ENCODE results near the gene HMOX1.

DNA sequence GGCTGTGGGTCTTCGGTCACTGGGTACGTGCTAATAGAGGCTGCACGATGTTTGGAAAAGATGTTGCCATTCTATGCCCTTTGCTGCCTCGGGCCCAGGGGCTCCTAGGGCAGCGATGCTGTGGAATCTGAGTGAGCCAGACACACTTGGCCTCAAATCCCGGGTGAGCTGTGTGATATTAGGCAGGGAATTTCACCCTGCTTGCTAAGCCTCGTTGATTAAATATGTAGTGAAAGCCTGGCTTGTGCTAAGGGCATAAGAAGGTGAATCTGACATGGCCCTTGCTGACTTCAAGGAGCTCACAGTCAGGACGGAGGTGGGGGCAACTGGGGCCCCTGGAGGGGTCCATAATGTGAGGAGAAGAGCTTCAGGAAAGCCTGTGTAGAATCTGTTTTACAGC lies 5.4 kb upstream of the HMOX1 start:
- TF ChIP-seq FOS (IDR thresholded peaks at IDR 0.05; ENCODE audit: borderline replicate concordance, insufficient read depth, low read length): no peak
- no peak for TF ChIP-seq POLR2AphosphoS5 (IDR thresholded peaks at IDR 0.05; ENCODE audit: insufficient read depth, low read depth, low read length)
- TF ChIP-seq EZH2 (IDR thresholded peaks at IDR 0.05; ENCODE audit: borderline replicate concordance, low read depth, low read length, severe bottlenecking): no peak
- no peak for TF ChIP-seq POLR2A (IDR thresholded peaks at IDR 0.05; ENCODE audit: low read depth, low read length)
- no peak for TF ChIP-seq GATA2 (IDR thresholded peaks at IDR 0.05; ENCODE audit: insufficient read depth, insufficient read length, low read depth, low read length)
- no peak for TF ChIP-seq CTCF (IDR thresholded peaks at IDR 0.05; ENCODE audit: extremely low read depth in 1 of 2, insufficient read depth in 1 of 2, low read depth in 1 of 2, low read length in 2 of 2)

All from endothelial cell of umbilical vein (primary cell).